ENCODE data around the gene LRP1B.
A peak's percentile ranks its signal among the peaks of the same experiment; 100 is the strongest.

LRP1B gene

DNA sequence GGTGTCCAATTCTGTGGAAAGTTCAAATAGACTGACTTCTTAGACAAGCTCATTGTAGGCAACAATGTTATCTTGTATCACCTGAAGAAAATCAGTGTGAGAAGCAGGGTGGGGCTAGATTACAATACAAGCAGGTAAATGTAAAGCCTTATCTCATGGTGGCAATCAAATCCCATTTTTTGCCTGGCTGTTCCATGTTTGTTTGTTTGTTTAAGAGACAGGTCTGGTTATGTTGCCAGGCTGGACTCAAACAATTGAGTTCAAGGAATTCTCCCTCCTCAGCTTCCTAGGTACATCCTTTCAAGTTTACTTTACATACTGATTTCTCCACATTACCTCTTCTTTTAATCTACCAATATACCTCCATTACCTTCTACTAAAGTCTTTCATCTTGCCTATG lies 464.6 kb downstream of the LRP1B start:
- DNase-seq (ENCODE audit: low spot score): no peak

GRCh38 chr2:141660232-141660631 lies 470.6 kb downstream of the LRP1B start:
- no peak for DNase-seq (ENCODE audit: low spot score)

DNA sequence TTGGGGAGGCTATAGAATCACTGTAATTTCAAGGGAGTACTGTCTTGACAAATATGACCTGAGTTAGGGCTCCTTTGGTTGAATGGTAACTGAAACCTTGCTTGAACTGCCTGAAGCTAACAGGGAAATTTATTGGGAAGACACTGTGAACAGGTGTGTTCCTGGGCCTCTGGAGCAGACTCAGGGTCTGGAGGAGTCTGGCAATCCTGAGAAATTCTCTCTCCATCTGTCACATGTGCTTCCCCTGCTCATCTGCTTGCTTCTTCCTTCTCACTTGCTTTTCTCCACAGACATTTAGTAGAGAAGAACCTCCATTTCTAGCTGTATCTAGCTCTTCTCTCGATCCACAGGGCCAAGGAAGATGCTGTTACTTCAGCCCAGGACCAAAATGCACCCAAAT lies 476.5 kb downstream of the LRP1B start:
- DNase-seq (ENCODE audit: low spot score): no peak

DNA sequence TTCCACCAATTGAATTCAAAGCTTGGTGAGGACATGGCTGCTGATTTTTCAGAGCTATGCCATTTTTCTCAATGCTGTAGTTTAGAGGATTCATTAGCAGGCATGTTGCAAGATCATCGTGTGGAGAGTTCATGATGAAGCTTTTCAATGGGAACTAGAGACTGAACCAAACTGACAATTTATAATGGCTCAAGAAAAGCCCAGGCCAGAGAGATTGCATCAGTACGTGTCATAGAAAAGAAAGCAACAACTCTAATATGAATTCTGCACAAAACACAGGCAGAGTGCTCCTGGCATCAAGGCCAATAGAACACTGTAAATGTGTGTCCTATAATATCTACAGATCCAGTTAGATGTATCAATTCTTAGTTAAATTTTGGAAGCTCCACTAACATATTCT lies 477.6 kb downstream of the LRP1B start:
- DNase-seq (ENCODE audit: low spot score): no peak

GRCh38 chr2:141652308-141652707 lies 478.5 kb downstream of the LRP1B start:
- DNase-seq (ENCODE audit: low spot score): no peak

DNA sequence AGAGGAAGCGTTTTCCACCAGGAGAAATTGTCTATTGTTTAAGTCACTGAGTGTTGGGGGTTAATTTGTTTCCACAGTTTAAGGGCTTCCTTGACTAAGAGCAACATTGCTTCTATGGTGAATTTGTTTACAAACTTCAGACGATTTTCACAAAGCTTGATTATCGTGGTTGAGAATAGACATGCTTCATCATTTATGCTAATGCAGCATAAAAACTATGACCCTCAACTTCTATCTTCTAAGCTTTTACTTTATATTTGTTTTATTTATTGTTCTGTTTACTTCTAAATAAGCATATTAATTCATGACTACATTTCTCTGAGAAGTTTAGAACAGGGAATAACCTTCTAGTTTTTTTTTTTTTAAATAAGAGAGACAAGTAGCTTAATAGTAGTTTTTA lies 483.5 kb downstream of the LRP1B start:
- DNase-seq (ENCODE audit: low spot score): no peak

GRCh38 chr2:141641462-141641861 lies 489.4 kb downstream of the LRP1B start:
- DNase-seq (ENCODE audit: low spot score): peak; percentile 3

DNA sequence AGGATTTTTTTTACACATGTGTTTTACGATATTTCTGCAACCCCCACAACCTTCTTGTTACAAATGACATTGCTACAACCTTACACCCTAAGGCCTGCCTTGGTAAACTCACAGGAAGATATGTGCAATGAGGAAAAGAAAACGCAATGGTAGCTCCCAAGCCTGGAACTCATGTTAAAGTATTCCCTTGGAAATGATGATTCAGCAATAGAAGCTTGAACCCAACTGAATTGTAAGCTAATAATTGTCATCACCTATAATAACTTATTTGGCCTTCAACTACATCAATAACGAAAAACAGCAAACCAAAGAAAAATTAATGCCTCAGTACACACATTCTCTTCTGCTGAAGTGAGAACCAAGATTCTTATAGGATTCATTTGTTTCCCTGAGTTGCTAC lies 491.0 kb downstream of the LRP1B start:
- DNase-seq (ENCODE audit: low spot score): no peak

GRCh38 chr2:141633132-141633531 lies 497.7 kb downstream of the LRP1B start:
- no peak for DNase-seq (ENCODE audit: low spot score)

DNA sequence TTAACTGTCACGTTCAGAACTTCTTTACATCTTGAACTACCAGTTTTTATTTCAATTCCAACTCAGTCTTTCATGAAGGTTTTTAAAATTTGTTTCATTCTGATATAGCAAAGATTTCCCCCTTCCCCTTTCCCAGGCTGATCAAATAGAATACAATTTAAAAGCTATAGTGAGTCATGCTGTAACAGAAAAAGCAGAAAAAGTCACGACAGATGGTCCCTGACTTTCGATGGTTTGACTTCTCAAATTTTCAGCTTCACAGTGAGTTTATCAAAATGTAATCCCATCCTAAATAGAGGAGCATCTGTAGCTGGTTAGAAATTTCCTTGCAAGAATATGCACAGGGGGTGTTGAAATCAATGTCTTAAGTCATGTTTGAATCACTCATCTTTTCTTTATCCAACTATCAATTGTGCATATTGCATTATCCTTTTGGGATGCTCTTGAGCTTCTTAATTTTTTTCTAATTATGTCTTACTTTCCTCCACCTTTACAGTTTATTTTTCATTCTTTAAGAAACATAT lies 500.3 kb downstream of the LRP1B start:
- no peak for DNase-seq (ENCODE audit: low spot score)

- DNase-seq (ENCODE audit: low spot score): no peak
These were observed 510.4 kb downstream of the LRP1B start for GRCh38 chr2:141620372-141620771.

GRCh38 chr2:141618457-141618856 lies 512.4 kb downstream of the LRP1B start:
- no peak for DNase-seq (ENCODE audit: low spot score)

DNA sequence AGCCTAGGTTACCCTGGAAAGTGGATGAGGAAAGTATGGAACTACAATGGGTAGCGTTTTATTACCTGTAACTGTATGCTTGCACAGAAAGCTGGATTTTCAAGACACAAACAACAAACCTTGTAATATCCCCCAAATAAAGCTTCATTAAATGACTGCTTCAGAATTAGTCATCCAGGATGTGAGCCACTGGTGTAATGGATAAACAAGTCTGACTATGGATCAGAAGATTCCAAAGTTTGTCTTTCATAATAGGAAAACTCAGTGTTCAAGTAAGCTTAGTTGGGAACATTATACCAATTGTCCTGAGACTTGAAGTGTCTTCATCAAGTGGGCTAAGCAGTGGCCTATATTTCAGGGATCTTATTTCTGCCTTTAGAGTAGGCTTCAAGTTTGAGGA lies 518.8 kb downstream of the LRP1B start:
- no peak for DNase-seq (ENCODE audit: low spot score)

- DNase-seq (ENCODE audit: low spot score): no peak
These were observed 519.6 kb downstream of the LRP1B start for GRCh38 chr2:141611176-141611571.

GRCh38 chr2:141610564-141611175 lies 520.1 kb downstream of the LRP1B start:
- no peak for DNase-seq (ENCODE audit: low spot score)

GRCh38 chr2:141605163-141605562 lies 525.7 kb downstream of the LRP1B start:
- DNase-seq (ENCODE audit: low spot score): no peak

GRCh38 chr2:141601511-141602152 lies 529.2 kb downstream of the LRP1B start:
- DNase-seq (ENCODE audit: low spot score): no peak

DNA sequence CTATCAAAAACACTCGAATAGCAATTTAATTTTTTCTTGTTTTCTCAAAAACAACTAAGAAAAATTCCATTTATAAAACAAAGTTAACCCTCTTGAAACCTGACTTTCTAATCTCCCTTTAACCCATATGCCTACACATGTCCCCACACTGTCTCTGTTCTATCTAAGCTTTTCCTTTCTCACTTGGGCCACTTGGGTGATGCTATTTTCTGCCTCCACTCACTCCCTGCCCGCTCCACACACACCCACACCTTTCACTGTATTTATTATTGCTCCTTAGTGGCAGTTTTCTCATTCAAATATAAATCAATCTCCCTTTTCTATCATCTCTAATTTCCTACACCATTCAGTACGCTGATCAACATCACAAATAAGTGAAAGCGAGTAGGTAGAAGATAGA lies 531.1 kb downstream of the LRP1B start:
- no peak for DNase-seq (ENCODE audit: low spot score)

DNA sequence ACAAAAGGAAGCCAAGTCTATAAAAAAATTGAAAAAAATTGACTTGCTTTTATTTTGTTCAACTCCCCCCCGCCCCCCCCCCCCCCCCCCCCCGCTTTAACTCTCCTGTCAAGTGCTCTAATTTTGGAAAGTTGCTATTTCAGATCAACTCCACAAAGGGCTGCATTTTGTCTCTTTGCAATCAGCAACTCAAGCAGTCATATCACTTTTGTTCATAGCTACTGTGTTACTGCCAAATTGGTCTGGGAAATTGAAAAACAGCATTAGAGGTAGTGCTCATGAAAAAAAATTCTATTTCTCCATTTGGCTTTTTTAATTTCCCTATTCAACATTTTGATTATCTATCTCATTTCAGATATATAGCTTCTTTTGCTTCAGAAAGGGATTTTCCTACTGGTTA lies 531.8 kb downstream of the LRP1B start:
- DNase-seq (ENCODE audit: low spot score): no peak

GRCh38 chr2:141595316-141595920 lies 535.4 kb downstream of the LRP1B start:
- DNase-seq (ENCODE audit: low spot score): no peak

- DNase-seq (ENCODE audit: low spot score): no peak
These were observed 539.0 kb downstream of the LRP1B start for GRCh38 chr2:141591787-141592186.

GRCh38 chr2:141590620-141591019 lies 540.2 kb downstream of the LRP1B start:
- no peak for DNase-seq (ENCODE audit: low spot score)

DNA sequence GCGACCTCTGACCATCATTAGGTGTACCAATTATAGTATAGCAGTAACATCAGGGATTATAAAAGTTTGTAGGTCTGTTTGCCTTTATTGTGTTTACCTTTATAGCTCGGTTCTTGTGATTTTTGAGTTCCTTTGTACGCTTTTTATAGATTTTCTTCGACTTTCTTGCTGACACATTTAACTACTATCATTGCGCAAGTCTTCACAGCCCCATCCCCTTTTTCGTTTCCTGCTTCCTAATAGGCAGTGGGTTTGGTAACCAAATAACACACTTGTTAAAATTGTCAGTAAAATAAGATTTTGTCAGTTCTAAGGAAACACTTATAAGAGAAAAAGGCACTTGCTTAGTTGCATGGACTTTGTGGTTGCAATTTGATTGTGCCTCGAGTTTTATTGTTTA lies 541.5 kb downstream of the LRP1B start:
- no peak for DNase-seq (ENCODE audit: low spot score)

DNA sequence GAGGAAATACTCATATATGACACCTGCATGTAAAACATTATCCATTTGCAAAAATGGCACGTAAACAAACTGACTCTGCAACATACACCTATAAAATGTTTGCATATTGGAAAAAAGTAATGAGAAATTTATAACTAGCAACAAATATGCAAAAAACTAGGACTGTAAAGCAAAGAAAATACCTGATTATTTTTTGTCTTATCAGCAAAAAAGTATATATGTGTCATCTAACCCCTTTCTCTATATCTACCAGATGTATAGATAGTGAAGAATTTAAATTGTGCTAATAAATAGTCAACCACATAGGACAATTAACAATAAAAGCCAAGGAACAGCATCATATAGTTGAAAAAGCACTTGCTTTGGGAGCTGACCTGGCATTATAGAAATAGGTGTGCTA lies 543.8 kb downstream of the LRP1B start:
- no peak for DNase-seq (ENCODE audit: low spot score)

Measured in HuH-7.5 (cell line).